ENCODE results near the gene GNAL.
"Not testable (repeated sequence)": the region's sequence is repeated elsewhere in the genome, so short reads cannot be mapped to it uniquely, and the experiment has no call there.

The GNAL gene

GRCh38 chr18:11688972-11689668 is at the start of gene GNAL:
GNAL (plus strand) TSS chr18:11689264; CDS start chr18:11689564, 300 bp downstream.
- no peak for DNase-seq

DNA sequence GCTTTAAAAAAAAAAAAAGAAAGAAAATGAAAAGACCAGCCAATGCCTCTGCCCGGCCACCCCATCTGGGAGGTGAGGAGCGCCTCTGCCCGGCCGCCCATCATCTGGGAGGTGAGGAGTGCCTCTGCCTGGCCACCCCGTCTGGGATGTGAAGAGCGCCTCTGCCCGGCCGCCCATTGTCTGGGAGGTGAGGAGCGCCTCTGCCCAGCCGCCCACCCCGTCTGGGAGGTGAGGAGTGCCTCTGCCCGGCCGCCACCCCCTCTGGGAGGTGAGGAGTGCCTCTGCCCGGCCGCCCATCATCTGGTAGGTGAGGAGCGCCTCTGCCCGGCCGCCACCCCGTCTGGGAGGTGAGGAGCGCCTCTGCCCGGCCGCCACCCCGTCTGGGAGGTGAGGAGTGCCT is 41.8 kb upstream of the GNAL start:
- not testable (repeated sequence) for DNase-seq

- not testable (repeated sequence) for DNase-seq
These were observed 41.3 kb upstream of the GNAL start for GRCh38 chr18:11647804-11648203.

DNA sequence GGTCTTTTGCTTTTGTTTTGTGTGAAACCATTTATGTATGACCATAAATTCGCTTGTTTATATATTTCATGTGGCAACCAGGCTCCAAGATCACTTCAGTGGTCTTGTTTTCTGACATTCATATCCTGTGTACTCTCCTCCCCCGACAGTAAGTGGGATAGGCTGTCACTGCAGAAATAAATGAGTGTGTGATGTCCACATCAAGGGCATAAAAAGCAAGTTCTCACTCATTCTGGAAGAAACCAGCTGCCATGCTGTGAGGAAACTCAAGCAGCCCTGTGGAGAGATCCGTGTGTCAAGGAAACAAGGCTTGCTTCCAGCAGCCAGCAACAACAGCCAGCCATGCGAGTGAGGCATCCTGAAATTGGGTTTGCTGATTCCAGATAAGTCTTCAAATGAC is 39.2 kb upstream of the GNAL start:
- DNase-seq, result no peak

DNA sequence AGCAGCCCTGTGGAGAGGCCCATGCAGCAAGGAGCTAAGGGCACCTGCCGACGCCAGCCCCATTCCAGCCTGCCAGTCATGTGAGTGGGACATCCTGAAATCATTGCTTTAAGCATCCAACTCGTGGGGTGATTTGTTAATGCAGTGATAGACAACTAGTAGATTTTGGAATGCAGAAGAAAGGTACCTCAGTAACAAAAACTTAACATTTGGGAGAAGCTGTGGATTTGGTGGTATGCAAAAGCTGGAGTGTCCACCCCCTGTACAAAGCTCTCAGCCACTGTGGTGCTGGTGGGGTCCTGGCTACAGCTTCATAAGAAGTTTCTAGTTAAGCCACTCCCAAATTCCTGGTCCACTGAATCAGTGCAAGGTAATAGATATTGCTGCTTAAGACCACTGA is 37.2 kb upstream of the GNAL start:
- no peak for DNase-seq

DNA sequence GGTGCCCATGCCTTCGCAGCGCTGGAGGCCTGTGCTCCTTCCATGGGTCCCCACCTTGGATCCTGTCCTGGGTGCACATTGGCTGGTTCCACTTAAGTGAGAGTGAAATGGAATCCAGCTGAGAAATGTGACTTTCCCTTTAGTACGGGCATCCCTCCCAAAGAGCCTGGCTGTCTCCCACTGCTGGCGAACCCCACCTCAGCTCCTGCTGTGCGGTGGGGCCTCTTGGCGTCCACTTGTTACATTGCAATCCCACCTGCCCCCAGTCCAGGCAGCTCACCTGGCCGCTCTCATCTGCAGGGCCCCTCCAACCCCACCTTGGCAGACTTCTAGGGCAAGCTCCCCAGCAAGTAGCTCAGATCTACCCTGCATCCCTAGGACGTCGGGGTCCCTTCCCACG is 35.5 kb upstream of the GNAL start:
- DNase-seq, result no peak

DNA sequence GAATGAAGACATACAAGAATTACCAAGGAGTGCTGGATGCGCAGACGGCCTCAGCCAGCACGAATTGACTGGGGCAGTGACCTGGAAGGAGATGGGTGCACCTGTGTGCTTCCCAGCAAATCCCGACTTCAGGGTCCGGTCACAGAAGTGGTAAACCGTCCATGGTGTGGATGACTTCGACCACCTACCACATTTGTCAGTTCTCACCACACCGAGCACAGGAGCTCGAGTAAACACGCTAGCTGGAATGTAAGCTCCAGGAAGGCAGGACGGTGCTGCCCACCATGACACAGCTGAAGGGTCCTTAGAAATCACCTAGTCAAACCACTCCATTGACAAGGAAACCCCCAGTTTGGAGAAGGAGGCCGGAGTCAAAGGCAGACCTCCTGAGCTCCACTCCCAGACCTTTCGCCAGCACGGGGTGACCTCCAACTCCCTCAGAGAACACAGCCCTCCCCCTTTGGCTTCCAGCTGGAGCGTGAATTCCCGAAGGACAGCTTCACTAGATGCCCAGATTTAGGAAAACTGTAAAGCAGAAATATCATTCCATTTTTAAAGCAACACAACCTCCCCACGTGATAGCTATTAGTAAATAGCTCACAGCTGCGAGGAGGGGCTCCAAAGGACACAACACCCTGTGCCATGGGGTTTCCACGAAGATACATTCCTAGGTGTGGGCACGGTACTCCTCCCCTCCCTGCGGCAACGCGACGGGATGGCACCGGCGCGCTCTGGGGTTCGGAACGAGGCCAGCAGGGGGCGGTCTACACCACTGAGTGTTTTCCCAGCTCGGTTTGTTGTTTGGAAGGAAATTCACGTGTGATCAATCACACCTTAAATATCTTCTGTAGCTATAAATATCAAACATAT is 34.1 kb upstream of the GNAL start:
- DNase-seq, result no peak

- no peak for DNase-seq
These were observed 33.5 kb upstream of the GNAL start for GRCh38 chr18:11655606-11655932.

- no peak for DNase-seq
These were observed 31.9 kb upstream of the GNAL start for GRCh38 chr18:11657152-11657551.

- no peak for DNase-seq
These were observed 31.5 kb upstream of the GNAL start for GRCh38 chr18:11657554-11657953.

DNA sequence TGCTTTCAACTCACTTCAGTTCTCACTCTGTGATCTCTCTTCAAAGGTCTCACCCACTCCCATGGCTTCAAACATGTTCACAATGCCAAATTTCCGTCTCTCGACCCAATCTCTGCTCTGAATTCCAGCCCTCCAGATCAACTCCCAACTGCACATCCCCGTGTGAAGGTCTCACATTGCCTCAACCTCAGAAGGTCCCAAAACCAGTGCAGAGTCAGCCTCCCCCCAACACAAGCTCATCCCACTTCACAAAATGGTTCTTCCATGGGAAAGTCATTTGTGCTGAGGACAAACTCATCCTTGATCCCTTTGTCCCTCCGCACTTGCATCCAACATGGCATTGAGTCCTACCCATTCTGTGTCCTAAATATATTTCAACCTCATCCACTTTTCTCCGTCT is 31.0 kb upstream of the GNAL start:
- no peak for DNase-seq

DNA sequence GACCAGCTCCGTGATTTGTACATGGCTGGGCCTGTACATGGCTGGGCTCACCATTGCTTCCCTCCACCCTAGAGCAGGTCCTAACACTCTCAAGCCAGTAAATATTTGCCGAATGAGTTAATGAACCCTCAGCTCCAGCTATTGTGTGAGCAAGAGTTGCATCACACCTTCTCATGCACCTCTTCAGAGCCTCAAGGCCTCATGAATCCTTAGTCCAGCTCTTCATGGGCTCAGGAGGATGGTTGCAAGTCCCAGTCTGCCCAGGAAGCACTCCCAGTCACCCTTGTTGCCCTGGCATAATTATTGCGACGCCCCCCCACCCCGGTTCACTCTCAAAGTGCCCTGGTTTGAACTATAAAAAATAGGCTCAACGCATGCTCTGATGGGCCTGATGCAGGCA is 30.1 kb upstream of the GNAL start:
- DNase-seq, result no peak

- no peak for DNase-seq
These were observed 28.4 kb upstream of the GNAL start for GRCh38 chr18:11660691-11661090.

DNA sequence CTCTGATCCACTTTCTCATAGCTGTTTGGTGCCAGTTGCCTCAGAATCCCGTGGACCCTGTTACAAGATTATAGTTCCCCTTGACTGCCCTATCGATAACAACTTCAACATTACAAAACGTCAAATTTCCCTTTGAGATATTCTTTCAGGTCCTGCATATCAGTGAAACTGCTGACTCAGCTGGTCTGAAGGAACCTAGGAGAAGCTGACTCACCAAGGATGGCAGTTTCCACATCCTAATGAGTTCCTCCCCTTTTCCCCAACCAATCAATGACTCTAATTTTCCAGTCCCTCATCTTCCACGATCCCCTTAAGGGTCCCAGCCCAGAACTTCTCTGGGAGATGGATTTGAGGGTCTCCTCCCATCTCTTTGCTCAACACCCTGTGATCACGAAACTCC is 27.6 kb upstream of the GNAL start:
- DNase-seq, result no peak

DNA sequence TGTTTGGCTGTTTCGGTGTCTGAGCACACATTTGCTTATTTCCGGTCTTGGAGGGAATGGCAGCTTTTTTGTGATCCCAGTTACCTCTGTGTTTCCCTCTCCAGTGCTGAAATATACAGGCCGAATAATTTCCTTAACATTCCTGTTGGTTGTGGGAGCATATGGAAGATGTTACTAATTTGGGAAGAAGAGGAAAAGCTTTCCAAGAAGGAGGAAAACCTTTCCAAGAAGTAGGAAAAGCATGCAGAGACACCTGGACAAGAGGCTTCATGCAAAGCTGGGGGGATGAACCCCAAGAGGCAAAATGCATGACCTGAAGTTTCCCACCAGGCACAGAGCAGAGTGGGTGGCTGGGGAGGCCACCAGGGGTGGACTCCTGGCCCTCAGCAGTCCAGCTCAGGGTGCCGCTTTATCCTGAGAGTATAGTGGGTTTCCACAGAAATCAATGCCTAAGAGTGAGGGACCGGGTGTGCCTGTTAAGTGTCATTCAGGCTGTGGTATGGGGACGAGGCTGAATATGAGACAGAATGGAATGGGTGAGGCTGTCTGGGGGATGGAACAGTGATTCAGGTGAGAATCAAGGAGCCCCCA is 25.5 kb upstream of the GNAL start:
- no peak for DNase-seq

DNA sequence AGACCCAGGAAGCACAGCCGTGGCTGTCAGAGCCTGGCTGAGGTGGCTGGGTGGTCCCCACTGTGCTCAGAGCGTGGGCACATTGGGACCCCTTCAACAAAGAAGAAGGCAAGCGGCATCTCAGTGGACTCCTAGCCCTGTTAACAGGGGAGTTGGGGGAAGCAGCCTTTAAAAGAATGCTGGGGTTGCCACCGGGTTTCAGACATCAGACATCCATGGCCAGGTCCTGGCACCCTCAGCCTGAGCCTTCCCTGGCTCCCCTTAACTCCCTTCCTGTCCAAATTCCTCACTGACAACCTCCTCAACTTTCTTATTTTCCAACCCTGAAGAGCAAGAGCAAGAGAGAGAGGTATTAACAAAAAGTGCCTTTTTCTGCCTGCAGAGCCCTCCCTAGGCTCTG is 24.8 kb upstream of the GNAL start:
- no peak for DNase-seq

DNA sequence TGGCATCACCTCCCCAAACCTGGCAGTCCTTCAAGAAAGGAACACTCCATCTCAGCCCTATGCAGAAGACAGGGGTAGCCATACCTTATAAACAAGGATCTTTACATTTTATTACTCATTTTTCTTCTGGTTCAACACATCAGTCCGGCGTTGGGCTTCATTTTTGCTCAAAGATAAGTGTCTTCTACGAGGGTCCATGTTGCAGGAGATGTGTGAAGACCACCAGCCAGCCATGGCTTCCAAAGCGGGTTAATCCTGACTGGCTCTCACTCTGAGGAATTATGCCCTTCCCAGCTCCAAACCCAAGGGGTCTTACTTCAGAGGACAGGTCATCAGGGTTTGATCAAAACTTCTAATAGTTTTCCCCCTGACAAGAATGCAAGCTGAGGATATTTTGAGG is 23.9 kb upstream of the GNAL start:
- DNase-seq, result no peak

DNA sequence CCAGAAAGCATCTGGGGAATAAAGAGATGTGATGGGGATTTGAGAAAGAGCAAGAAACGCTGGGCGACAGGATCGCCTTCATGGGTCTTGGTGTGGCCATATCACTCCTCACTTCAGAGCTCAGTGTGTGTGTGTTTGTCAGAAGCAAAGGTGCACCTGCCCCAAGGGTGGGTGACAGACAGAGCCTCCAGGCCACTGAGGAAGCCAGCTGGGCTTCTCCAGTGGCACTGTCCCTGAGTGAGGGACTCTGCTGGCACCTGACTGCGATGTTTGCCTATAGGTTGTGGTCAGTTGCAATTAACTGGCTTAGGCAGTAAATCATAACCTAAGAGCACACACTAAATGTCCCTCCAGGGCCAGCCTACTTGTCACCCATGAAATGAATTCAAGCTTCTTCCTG is 23.5 kb upstream of the GNAL start:
- DNase-seq, result no peak

GRCh38 chr18:11666176-11666575 is 22.9 kb upstream of the GNAL start:
- no peak for DNase-seq

- DNase-seq, result no peak
These were observed 22.2 kb upstream of the GNAL start for GRCh38 chr18:11666831-11667230.

GRCh38 chr18:11667578-11667977 is 21.5 kb upstream of the GNAL start:
- DNase-seq, result no peak

DNA sequence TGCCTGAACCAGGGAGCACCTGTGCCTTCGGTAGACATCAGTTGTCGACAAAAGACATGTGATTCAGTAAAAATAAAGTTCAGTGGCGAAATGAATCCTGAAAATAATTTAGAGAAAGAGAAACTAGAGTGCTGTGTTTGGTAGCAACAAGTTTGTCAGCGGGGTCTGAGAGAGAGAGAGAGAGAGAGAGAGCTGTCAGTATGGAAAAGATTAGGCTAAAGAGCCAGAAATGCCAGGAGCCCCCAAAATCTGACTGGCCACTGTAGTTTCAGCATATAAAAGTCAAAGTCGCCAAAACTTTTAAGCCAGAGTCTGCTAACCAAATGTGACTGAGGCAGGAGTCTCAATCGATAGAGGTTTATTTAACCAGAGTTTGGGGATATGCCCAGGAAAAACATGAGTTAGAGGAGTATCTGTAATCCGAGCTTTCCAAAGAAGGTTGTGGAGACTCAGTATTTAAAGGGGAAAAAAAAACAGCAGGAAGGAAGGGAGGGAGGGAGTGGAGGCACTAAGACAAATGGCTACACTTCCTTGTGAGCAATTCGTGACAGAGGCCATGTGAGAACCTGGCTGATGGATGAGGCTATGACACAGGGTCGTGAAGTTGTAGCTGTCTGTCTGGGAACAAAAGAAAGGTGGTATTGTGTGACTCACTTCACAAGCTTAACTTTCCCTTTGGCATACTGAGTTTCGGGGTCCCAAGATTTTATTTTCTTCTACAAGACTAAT is 20.5 kb upstream of the GNAL start:
- DNase-seq, result no peak

GRCh38 chr18:11669271-11669947 is 19.7 kb upstream of the GNAL start:
- no peak for DNase-seq
